Measurements from ENCODE around the gene KCNAB2. TPM values are rescaled to one million over a fixed set of nuclear protein-coding genes. Genes with fewer than 3 reads are reported as not detected.

KCNAB2 gene
- total RNA-seq, 1 experiment from 2014 or later: 28.5 TPM

- H3K9ac ChIP-seq (ENCODE audit: low read length): no peak overlapping the region
- intact Hi-C loops (cut with micrococcal nuclease): loop anchor here (5.0 kb wide), 3 partner anchors 106 to 291 kb away; no protein-coding TSS in a partner anchor
- H3K9me2 ChIP-seq (replicated peaks; ENCODE audit: low read length): no peaks in the 10 kb centered on the region
- no peaks in the 10 kb centered on the region for H3K79me2 ChIP-seq (ENCODE audit: low read length)
- H3K4me3 ChIP-seq (ENCODE audit: low read length): no peak overlapping the region
- CTCF ChIA-PET: no interaction called here
- BruUV-seq (replicated peaks): no TSS peak
- no peak for DNase-seq
- no peak overlapping the region for H2AFZ ChIP-seq (ENCODE audit: low read length)
- H3K4me2 ChIP-seq (ENCODE audit: low read length): no peak overlapping the region
- no peak for TF ChIP-seq EZH2 (IDR thresholded peaks at IDR 0.05; ENCODE audit: low read length, unreplicated experiment)
- no peak for TF ChIP-seq CTCF (conservative IDR thresholded peaks at IDR 0.05; ENCODE audit: low read depth, low read length)
- POLR2A ChIA-PET (ENCODE audit: unreplicated experiment): no interaction called here
- no peaks in the 10 kb centered on the region for H3K9me3 ChIP-seq (ENCODE audit: low read length)
- no peak for ATAC-seq
- no peak overlapping the region for H3K27ac ChIP-seq (ENCODE audit: low read length)
- no peaks in the 10 kb centered on the region for H3K27me3 ChIP-seq (ENCODE audit: low read length)
- H3F3A ChIP-seq (ENCODE audit: low read length, unreplicated experiment): no peaks in the 10 kb centered on the region
- no peaks in the 10 kb centered on the region for H3K4me1 ChIP-seq (ENCODE audit: insufficient read depth, low read length)
- H3K36me3 ChIP-seq (ENCODE audit: low read depth, low read length): no peaks in the 10 kb centered on the region
- 0 out of 2 replicates have a peak, but pooled peaks cover 3% of the 10 kb centered on the region for H4K20me1 ChIP-seq (ENCODE audit: low read length)
Measured at GRCh38 chr1:6051423-6051822, 5.7 kb downstream of the KCNAB2 start.

GRCh38 chr1:6052543-6053205, 7.0 kb downstream of the KCNAB2 start:
- H4K20me1 ChIP-seq (ENCODE audit: low read length): 0 out of 2 replicates have a peak, but pooled peaks cover 3% of the 10 kb centered on the region
- peak; percentile 94 for TF ChIP-seq CTCF (conservative IDR thresholded peaks at IDR 0.05; ENCODE audit: low read depth, low read length)
- TF ChIP-seq EZH2 (IDR thresholded peaks at IDR 0.05; ENCODE audit: low read length, unreplicated experiment): no peak
- TF ChIP-seq EZH2phosphoT487 (IDR thresholded peaks at IDR 0.05; ENCODE audit: borderline replicate concordance, low read length): no peak
- no peak overlapping the region for H3K9ac ChIP-seq (ENCODE audit: low read length)
- POLR2A ChIA-PET (ENCODE audit: unreplicated experiment): no interaction called here
- CTCF ChIA-PET: interaction anchor here (0.5 to 1.6 kb wide), 8 partner anchors 28 to 193 kb away, joined by 3 to 9 read pairs (median 4); no protein-coding TSS in a partner anchor
- no peak overlapping the region for H3K4me3 ChIP-seq (ENCODE audit: low read length)
- no peaks in the 10 kb centered on the region for H3K79me2 ChIP-seq (ENCODE audit: low read length)
- ATAC-seq (peak; percentile 80), DNase-seq (peak; percentile 86)
- no peaks in the 10 kb centered on the region for H3K36me3 ChIP-seq (ENCODE audit: low read depth, low read length)
- no peak overlapping the region for H3K27ac ChIP-seq (ENCODE audit: low read length)
- H2AFZ ChIP-seq (ENCODE audit: low read length): no peak overlapping the region
- BruUV-seq (replicated peaks): no TSS peak
- H3K4me2 ChIP-seq (ENCODE audit: low read length): no peak overlapping the region
- intact Hi-C loops (cut with micrococcal nuclease): loop anchor here (1.0 to 5.0 kb wide), 5 partner anchors 56 to 290 kb away; no protein-coding TSS in a partner anchor
- no peaks in the 10 kb centered on the region for H3F3A ChIP-seq (ENCODE audit: low read length, unreplicated experiment)
- H3K9me2 ChIP-seq (replicated peaks; ENCODE audit: low read length): no peaks in the 10 kb centered on the region
- no peaks in the 10 kb centered on the region for H3K4me1 ChIP-seq (ENCODE audit: insufficient read depth, low read length)
- H3K9me3 ChIP-seq (ENCODE audit: low read length): no peaks in the 10 kb centered on the region
- H3K27me3 ChIP-seq (ENCODE audit: low read length): no peaks in the 10 kb centered on the region

GRCh38 chr1:6053206-6053546, 7.5 kb downstream of the KCNAB2 start:
- ATAC-seq: no peak
- H3K9ac ChIP-seq (ENCODE audit: low read length): no peak overlapping the region
- no peaks in the 10 kb centered on the region for H3K36me3 ChIP-seq (ENCODE audit: low read depth, low read length)

More at GRCh38 chr1:6053206-6053546, 7.5 kb downstream of the KCNAB2 start:
- intact Hi-C loops (cut with micrococcal nuclease): loop anchor here (2.0 to 5.0 kb wide), 4 partner anchors 56 to 289 kb away; no protein-coding TSS in a partner anchor
- H3K79me2 ChIP-seq (ENCODE audit: low read length): no peaks in the 10 kb centered on the region
- CTCF ChIA-PET: interaction anchor here (0.6 to 1.6 kb wide), 5 partner anchors 28 to 193 kb away, joined by 3 to 9 read pairs (median 5); no protein-coding TSS in a partner anchor
- no peak for DNase-seq
- H3K4me1 ChIP-seq (ENCODE audit: insufficient read depth, low read length): peaks cover 4% of the 10 kb centered on the region
- H3K4me3 ChIP-seq (ENCODE audit: low read length): no peak overlapping the region
- H3K9me2 ChIP-seq (replicated peaks; ENCODE audit: low read length): no peaks in the 10 kb centered on the region
- H3K27me3 ChIP-seq (ENCODE audit: low read length): no peaks in the 10 kb centered on the region
- POLR2A ChIA-PET (ENCODE audit: unreplicated experiment): no interaction called here
- BruUV-seq (replicated peaks): no TSS peak
- no peaks in the 10 kb centered on the region for H3K9me3 ChIP-seq (ENCODE audit: low read length)
- 0 out of 2 replicates have a peak, but pooled peaks cover 3% of the 10 kb centered on the region for H4K20me1 ChIP-seq (ENCODE audit: low read length)
- H3K4me2 ChIP-seq (ENCODE audit: low read length): no peak overlapping the region
- no peak overlapping the region for H3K27ac ChIP-seq (ENCODE audit: low read length)
- no peak overlapping the region for H2AFZ ChIP-seq (ENCODE audit: low read length)
- TF ChIP-seq CTCF (conservative IDR thresholded peaks at IDR 0.05; ENCODE audit: low read depth, low read length) (no peak), EZH2 (IDR thresholded peaks at IDR 0.05; ENCODE audit: low read length, unreplicated experiment) (no peak), EZH2phosphoT487 (IDR thresholded peaks at IDR 0.05; ENCODE audit: borderline replicate concordance, low read length) (no peak)
- H3F3A ChIP-seq (ENCODE audit: low read length, unreplicated experiment): no peaks in the 10 kb centered on the region
